HepG2 (cell line): Measurements from ENCODE around the gene GCLM. TPM values are rescaled to one million over a fixed set of nuclear protein-coding genes. Genes with fewer than 3 reads are reported as not detected.

ENCODE experiments used
- AGO2 ChIP-seq: fragments of 200-400 bp; formaldehyde crosslinking; optimal IDR thresholded peaks from 2 replicates; pipeline ENCODE3; 2017; ENCODE audit warnings: mild to moderate bottlenecking, low read depth, low read length, moderate library complexity
- BRCA1 ChIP-seq: sonication (generic); formaldehyde crosslinking; IDR thresholded peaks from 2 replicates; pipeline ENCODE4 v1.4.0; 2020; ENCODE audit warnings: missing genetic modification reagents
- DMAP1 ChIP-seq: IDR thresholded peaks from 2 replicates; pipeline ENCODE4 v1.6.1; 2016
- FOSL2 ChIP-seq: sonication (generic); formaldehyde crosslinking; IDR thresholded peaks from 2 replicates; pipeline ENCODE4 v1.4.0; 2020; ENCODE audit warnings: missing genetic modification reagents
- HOXA7 ChIP-seq: sonication (generic); formaldehyde crosslinking; IDR thresholded peaks from 2 replicates; pipeline ENCODE4 v1.8.1; 2022; ENCODE audit warnings: mild to moderate bottlenecking, missing genetic modification reagents, moderate library complexity
- JUND ChIP-seq: sonication (generic); formaldehyde crosslinking; IDR thresholded peaks from 2 replicates; pipeline ENCODE4 v1.8.0; 2022; ENCODE audit warnings: mild to moderate bottlenecking, missing genetic modification reagents
- MIER3 ChIP-seq: IDR thresholded peaks from 2 replicates; pipeline ENCODE4 v1.6.1; 2016; ENCODE audit warnings: missing compliant biosample characterization, borderline replicate concordance
- PHB2 ChIP-seq: fragments of 450-650 bp; IDR thresholded peaks from 2 replicates; pipeline ENCODE4 v1.6.1; 2018; ENCODE audit not compliant: partially characterized antibody
- PHF21A ChIP-seq: sonication (generic); formaldehyde crosslinking; IDR thresholded peaks from 2 replicates; pipeline ENCODE4 v1.5.0; 2020; ENCODE audit warnings: mild to moderate bottlenecking, missing genetic modification reagents
- RBFOX2 ChIP-seq: fragments of 200-400 bp; formaldehyde crosslinking; IDR thresholded peaks from 2 replicates; pipeline ENCODE4 v1.6.1; 2017; ENCODE audit warnings: low read depth, mild to moderate bottlenecking, low read length
- RBM39 ChIP-seq: fragments of 200-400 bp; formaldehyde crosslinking; IDR thresholded peaks from one replicate; pipeline ENCODE4 v1.6.1; 2018; ENCODE audit warnings: antibody characterized with exemption, mild to moderate bottlenecking, low read depth, low read length; ENCODE audit not compliant: poor library complexity, severe bottlenecking
- SMC3 ChIP-seq: IDR thresholded peaks from 2 replicates; pipeline ENCODE4 v1.6.1; 2011; ENCODE audit warnings: low read length, improper control_type of control experiment
- SYNCRIP ChIP-seq: fragments of 200-400 bp; formaldehyde crosslinking; IDR thresholded peaks from 2 replicates; pipeline ENCODE4 v1.6.1; 2018; ENCODE audit warnings: mild to moderate bottlenecking, low read depth, low read length; ENCODE audit not compliant: insufficient read depth
- TCF12 ChIP-seq, 2 experiments: fragments of 450-650 bp in 1 of 2; sonication (generic) in 1 of 2; formaldehyde crosslinking in 1 of 2; IDR thresholded peaks; 2 replicates each; pipeline versions ENCODE4 v1.6.1 to v1.8.0; 2017 to 2022; ENCODE audit warnings: antibody characterized with exemption in 1 of 2, mild to moderate bottlenecking in 1 of 2, missing genetic modification reagents in 1 of 2, moderate library complexity in 1 of 2
- TCF7L2 ChIP-seq: IDR thresholded peaks from 2 replicates; pipeline ENCODE4 v1.6.1; 2011; ENCODE audit warnings: mild to moderate bottlenecking, low read depth, low read length, moderate library complexity
- TP53 ChIP-seq: sonication (generic); formaldehyde crosslinking; conservative IDR thresholded peaks from 2 replicates; pipeline ENCODE4 v1.4.0; 2020; ENCODE audit warnings: missing genetic modification reagents
- ZBTB7A ChIP-seq: sonication (generic); formaldehyde crosslinking; IDR thresholded peaks from 2 replicates; pipeline ENCODE4 v1.8.0; 2022; ENCODE audit warnings: mild to moderate bottlenecking, missing genetic modification reagents
- ZFP82 ChIP-seq: sonication (generic); formaldehyde crosslinking; IDR thresholded peaks from 2 replicates; pipeline ENCODE4 v1.5.1; 2020; ENCODE audit warnings: mild to moderate bottlenecking, missing genetic modification reagents, borderline replicate concordance
- ZFYVE20 ChIP-seq: sonication (generic); formaldehyde crosslinking; IDR thresholded peaks from 2 replicates; pipeline ENCODE4 v1.8.0; 2023; ENCODE audit warnings: low read depth, mild to moderate bottlenecking, moderate library complexity, missing genetic modification reagents, borderline replicate concordance
- ZNF235 ChIP-seq: sonication (generic); formaldehyde crosslinking; IDR thresholded peaks from 2 replicates; pipeline ENCODE4 v1.8.1; 2023; ENCODE audit warnings: mild to moderate bottlenecking, missing genetic modification reagents, borderline replicate concordance
- ZNF614 ChIP-seq: IDR thresholded peaks from 2 replicates; pipeline ENCODE4 v1.6.1; 2018; ENCODE audit warnings: missing biosample characterization, missing genetic modification reagents, inconsistent platforms, borderline replicate concordance
- polyA plus RNA-seq, 8 experiments: library from polyadenylated mRNA; depleted of rRNA in 3 of 8; stranded (reverse) in 7 of 8; unstranded in 1 of 8; fragments of >200 nt; fragmentation: Illumina TruSeq in 4 of 8; extraction: Trizol in 4 of 8; gene quantifications; 2 replicates each; pipeline versions ENCODE4 v1.2.1 to v1.2.3, GENCODE V29; 2011 to 2016; ENCODE audit warnings: low read depth in 4 of 8, missing spikeins in 1 of 8, mixed read lengths in 1 of 8; ENCODE audit not compliant: insufficient read depth in 1 of 8
- total RNA-seq, 5 experiments: library from RNA; depleted of rRNA; stranded (reverse); fragments of >200 nt; fragmentation: Illumina TruSeq; extraction: Trizol; gene quantifications; 2 replicates each; pipeline ENCODE4 v1.2.3, GENCODE V29; 2016; ENCODE audit warnings: low read depth in 1 of 5
- TF ChIP-seq, protein P1 (sequence below): sonication (generic); formaldehyde crosslinking; IDR thresholded peaks from 2 replicates; pipeline ENCODE4 v1.5.0; 2020; ENCODE audit warnings: mild to moderate bottlenecking, missing genetic modification reagents, moderate library complexity
- TF ChIP-seq, protein P2 (sequence below): IDR thresholded peaks from 2 replicates; pipeline ENCODE4 v1.6.1; 2016; ENCODE audit warnings: control low read depth
- TF ChIP-seq, protein P3 (sequence below): fragments of 450-650 bp; IDR thresholded peaks from 2 replicates; pipeline ENCODE4 v1.6.1; 2016
- TF ChIP-seq, protein P4 (sequence below): sonication (generic); formaldehyde crosslinking; IDR thresholded peaks from 2 replicates; pipeline ENCODE4 v1.8.1; 2023; ENCODE audit warnings: mild to moderate bottlenecking, inconsistent platforms, moderate library complexity, missing genetic modification reagents, borderline replicate concordance

Gene GCLM
- total and polyA plus RNA-seq, 2 of the 13 experiments (the other 11 are each of a cell fraction or from before 2014, with no cell fraction given) = 8.7 to 29.9 TPM

DNA sequence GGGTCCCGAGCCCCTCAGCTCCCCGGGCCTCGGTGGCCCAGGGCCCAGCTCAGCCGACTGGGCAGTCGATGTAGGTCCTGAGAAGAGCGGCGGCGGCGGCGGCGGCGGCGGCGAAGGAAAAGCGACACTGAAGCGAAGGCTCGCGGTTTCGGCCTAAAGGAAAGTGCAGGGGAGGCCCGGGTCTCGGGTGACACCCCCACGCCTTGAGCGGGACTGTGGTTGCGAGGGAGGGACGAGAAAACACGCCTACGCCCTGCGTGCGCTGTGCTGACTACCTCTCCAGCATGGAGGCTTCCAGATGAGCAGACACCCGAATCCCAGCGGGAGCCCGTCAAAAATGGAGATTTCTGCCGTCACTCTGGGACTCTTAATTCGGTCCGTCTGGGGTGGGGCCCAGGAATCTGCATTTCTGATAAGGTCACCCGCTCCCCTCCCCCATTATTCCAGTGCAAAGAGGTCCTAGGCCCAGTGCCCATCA is 61.4 kb downstream of the GCLM start (continued):
- TF ChIP-seq MIER3 (CRISPR knock-in tag) (no peak), DMAP1 (no peak; the same call in 1 of the 2 replicates), ZNF614 (CRISPR knock-in tag) (no peak), TP53 (no peak), AGO2 (no peak), ZFP82 (CRISPR knock-in tag) (no peak; the same call in 1 of the 2 replicates), TCF12 (IDR thresholded peaks at IDR 0.05) (no peak), TCF12 (CRISPR knock-in tag; IDR thresholded peaks at IDR 0.05) (no peak), ZNF235 (no peak), TCF7L2 (no peak), PHB2 (no peak), SMC3 (no peak), HOXA7 (CRISPR knock-in tag) (no peak), RBFOX2 (no peak), ZFYVE20 (CRISPR knock-in tag) (no peak), FOSL2 (CRISPR knock-in tag) (peak; percentile 34; the same call in 1 of the 2 replicates), SYNCRIP (no peak), JUND (no peak), PHF21A (CRISPR knock-in tag) (no peak), RBM39 (no peak), BRCA1 (CRISPR knock-in tag) (no peak), ZBTB7A (CRISPR knock-in tag) (no peak)
- TF ChIP-seq, protein P1, sequence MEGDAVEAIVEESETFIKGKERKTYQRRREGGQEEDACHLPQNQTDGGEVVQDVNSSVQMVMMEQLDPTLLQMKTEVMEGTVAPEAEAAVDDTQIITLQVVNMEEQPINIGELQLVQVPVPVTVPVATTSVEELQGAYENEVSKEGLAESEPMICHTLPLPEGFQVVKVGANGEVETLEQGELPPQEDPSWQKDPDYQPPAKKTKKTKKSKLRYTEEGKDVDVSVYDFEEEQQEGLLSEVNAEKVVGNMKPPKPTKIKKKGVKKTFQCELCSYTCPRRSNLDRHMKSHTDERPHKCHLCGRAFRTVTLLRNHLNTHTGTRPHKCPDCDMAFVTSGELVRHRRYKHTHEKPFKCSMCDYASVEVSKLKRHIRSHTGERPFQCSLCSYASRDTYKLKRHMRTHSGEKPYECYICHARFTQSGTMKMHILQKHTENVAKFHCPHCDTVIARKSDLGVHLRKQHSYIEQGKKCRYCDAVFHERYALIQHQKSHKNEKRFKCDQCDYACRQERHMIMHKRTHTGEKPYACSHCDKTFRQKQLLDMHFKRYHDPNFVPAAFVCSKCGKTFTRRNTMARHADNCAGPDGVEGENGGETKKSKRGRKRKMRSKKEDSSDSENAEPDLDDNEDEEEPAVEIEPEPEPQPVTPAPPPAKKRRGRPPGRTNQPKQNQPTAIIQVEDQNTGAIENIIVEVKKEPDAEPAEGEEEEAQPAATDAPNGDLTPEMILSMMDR = no peak
- TF ChIP-seq, protein P2, sequence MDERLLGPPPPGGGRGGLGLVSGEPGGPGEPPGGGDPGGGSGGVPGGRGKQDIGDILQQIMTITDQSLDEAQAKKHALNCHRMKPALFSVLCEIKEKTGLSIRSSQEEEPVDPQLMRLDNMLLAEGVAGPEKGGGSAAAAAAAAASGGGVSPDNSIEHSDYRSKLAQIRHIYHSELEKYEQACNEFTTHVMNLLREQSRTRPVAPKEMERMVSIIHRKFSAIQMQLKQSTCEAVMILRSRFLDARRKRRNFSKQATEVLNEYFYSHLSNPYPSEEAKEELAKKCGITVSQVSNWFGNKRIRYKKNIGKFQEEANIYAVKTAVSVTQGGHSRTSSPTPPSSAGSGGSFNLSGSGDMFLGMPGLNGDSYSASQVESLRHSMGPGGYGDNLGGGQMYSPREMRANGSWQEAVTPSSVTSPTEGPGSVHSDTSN (CRISPR knock-in tag) = no peak
- TF ChIP-seq, protein P3, sequence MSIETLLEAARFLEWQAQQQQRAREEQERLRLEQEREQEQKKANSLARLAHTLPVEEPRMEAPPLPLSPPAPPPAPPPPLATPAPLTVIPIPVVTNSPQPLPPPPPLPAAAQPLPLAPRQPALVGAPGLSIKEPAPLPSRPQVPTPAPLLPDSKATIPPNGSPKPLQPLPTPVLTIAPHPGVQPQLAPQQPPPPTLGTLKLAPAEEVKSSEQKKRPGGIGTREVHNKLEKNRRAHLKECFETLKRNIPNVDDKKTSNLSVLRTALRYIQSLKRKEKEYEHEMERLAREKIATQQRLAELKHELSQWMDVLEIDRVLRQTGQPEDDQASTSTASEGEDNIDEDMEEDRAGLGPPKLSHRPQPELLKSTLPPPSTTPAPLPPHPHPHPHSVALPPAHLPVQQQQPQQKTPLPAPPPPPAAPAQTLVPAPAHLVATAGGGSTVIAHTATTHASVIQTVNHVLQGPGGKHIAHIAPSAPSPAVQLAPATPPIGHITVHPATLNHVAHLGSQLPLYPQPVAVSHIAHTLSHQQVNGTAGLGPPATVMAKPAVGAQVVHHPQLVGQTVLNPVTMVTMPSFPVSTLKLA = no peak
- TF ChIP-seq, protein P4, sequence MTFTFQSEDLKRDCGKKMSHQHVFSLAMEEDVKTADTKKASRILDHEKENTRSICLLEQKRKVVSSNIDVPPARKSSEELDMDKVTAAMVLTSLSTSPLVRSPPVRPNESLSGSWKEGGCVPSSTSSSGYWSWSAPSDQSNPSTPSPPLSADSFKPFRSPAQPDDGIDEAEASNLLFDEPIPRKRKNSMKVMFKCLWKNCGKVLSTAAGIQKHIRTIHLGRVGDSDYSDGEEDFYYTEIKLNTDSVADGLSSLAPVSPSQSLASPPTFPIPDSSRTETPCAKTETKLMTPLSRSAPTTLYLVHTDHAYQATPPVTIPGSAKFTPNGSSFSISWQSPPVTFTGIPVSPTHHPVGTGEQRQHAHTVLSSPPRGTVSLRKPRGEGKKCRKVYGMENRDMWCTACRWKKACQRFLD (CRISPR knock-in tag) = no peak; the same call in 1 of the 2 replicates
